ENCODE measurements around the gene CNTN1. TPM values are rescaled to one million over a fixed set of nuclear protein-coding genes. Genes with fewer than 3 reads are reported as not detected.

Gene CNTN1
- total and polyA plus RNA-seq, 2 donors (not counting 1 experiment from before 2014, with no cell fraction given) = not detected

- CTCF ChIA-PET = no interaction called here
- H3K27me3 ChIP-seq (replicated peaks in 1 of 4; ENCODE audit: control extremely low read depth in 1 of 4, control insufficient read depth in 3 of 4, insufficient read depth in 4 of 4, low read length in 3 of 4) = no peaks in the 10 kb centered on the region
- ATAC-seq (ENCODE audit: low read depth) (no peak), DNase-seq (no peak)
- Mint-ChIP-seq H3K4me1 (no peaks in the 10 kb centered on the region), H3K27me3 (peaks cover 5% of the 10 kb centered on the region), H3K9me3 (ENCODE audit: insufficient read depth) (no peaks in the 10 kb centered on the region), H3K27ac (no peak overlapping the region), H3K4me3 (no peak overlapping the region)
- no peak overlapping the region for H3K4me2 ChIP-seq (replicated peaks; ENCODE audit: low read depth, low read length, poor library complexity, severe bottlenecking)
- no peak overlapping the region for H3K4me3 ChIP-seq (ENCODE audit: control extremely low read depth in 1 of 5, extremely low read depth in 1 of 5, insufficient read depth in 1 of 5, low read depth in 2 of 5, low read length in 4 of 5)
- WGBS (ENCODE audit: insufficient coverage) = 95% methylated on average over 2 of the region's 4 CpGs
- no peaks in the 10 kb centered on the region for H3K36me3 ChIP-seq (replicated peaks in 1 of 2; ENCODE audit: control extremely low read depth in 1 of 2, control insufficient read depth in 1 of 2, extremely low read depth in 1 of 2, insufficient read depth in 2 of 2, low read length in 1 of 2)
- H3K9me3 ChIP-seq (ENCODE audit: control extremely low read depth in 1 of 3, control insufficient read depth in 2 of 3, insufficient read depth in 1 of 3, low read length in 2 of 3) = no peaks in the 10 kb centered on the region
- H3K9ac ChIP-seq (ENCODE audit: low read length) = no peak overlapping the region
- no peaks in the 10 kb centered on the region for H4K20me1 ChIP-seq (ENCODE audit: control insufficient read depth, insufficient read depth, low read length, poor library complexity, severe bottlenecking)
- no peaks in the 10 kb centered on the region for H3K79me2 ChIP-seq (ENCODE audit: control insufficient read depth, insufficient read depth, low read length)
- intact Hi-C loops (cut with micrococcal nuclease) = no loop called here
- no peak overlapping the region for H3K27ac ChIP-seq (ENCODE audit: low read length in 2 of 2)
- no peak overlapping the region for H2AFZ ChIP-seq (ENCODE audit: insufficient read depth, low read depth, low read length, poor library complexity, severe bottlenecking)
- H3K4me1 ChIP-seq (ENCODE audit: control insufficient read depth in 2 of 2, insufficient read depth in 2 of 2, low read length in 2 of 2) = no peaks in the 10 kb centered on the region
- TF ChIP-seq CTCF (IDR thresholded peaks at IDR 0.05) = no peak
- TF ChIP-seq EZH2 (IDR thresholded peaks at IDR 0.05; ENCODE audit: borderline replicate concordance, insufficient read depth, low read depth, low read length, poor library complexity, severe bottlenecking) = no peak
- POLR2A ChIA-PET = no interaction called here
These were observed 7.3 kb upstream of the CNTN1 start for GRCh38 chr12:40684986-40685385.

- intact Hi-C loops (cut with micrococcal nuclease) = no loop called here
- H3K9me3 Mint-ChIP-seq (ENCODE audit: insufficient read depth) = no peaks in the 10 kb centered on the region
- Histone ChIP-seq H3K9me3 (ENCODE audit: control extremely low read depth in 1 of 3, control insufficient read depth in 2 of 3, insufficient read depth in 1 of 3, low read length in 2 of 3) (peaks cover 0 to 13% (median 0%) of the 10 kb centered on the region in 3 donors), H4K20me1 (ENCODE audit: control insufficient read depth, insufficient read depth, low read length, poor library complexity, severe bottlenecking) (no peaks in the 10 kb centered on the region), H3K4me3 (ENCODE audit: control extremely low read depth in 1 of 5, extremely low read depth in 1 of 5, insufficient read depth in 1 of 5, low read depth in 2 of 5, low read length in 4 of 5) (no peak overlapping the region), H3K36me3 (replicated peaks in 1 of 2; ENCODE audit: control extremely low read depth in 1 of 2, control insufficient read depth in 1 of 2, extremely low read depth in 1 of 2, insufficient read depth in 2 of 2, low read length in 1 of 2) (no peaks in the 10 kb centered on the region), H3K79me2 (ENCODE audit: control insufficient read depth, insufficient read depth, low read length) (no peaks in the 10 kb centered on the region), H2AFZ (ENCODE audit: insufficient read depth, low read depth, low read length, poor library complexity, severe bottlenecking) (no peak overlapping the region), H3K27me3 (replicated peaks in 1 of 4; ENCODE audit: control extremely low read depth in 1 of 4, control insufficient read depth in 3 of 4, insufficient read depth in 4 of 4, low read length in 3 of 4) (peaks cover 0 to 14% (median 10%) of the 10 kb centered on the region in 4 experiments), H3K4me1 (ENCODE audit: control insufficient read depth in 2 of 2, insufficient read depth in 2 of 2, low read length in 2 of 2) (peaks cover 8 to 10% of the 10 kb centered on the region in 2 donors), H3K27ac (ENCODE audit: low read length in 2 of 2) (no peak overlapping the region), H3K9ac (ENCODE audit: low read length) (no peak overlapping the region), H3K4me2 (replicated peaks; ENCODE audit: low read depth, low read length, poor library complexity, severe bottlenecking) (no peak overlapping the region)
- ATAC-seq (ENCODE audit: low read depth) (no peak), DNase-seq (no peak)
- H3K27ac Mint-ChIP-seq = no peak overlapping the region
- WGBS (ENCODE audit: insufficient coverage) = 78% methylated on average over 4 of the region's 8 CpGs
- POLR2A ChIA-PET = no interaction called here
- H3K4me3 Mint-ChIP-seq = no peak overlapping the region
- CTCF ChIA-PET = no interaction called here
- peaks cover 21% of the 10 kb centered on the region for H3K27me3 Mint-ChIP-seq
- no peak for TF ChIP-seq EZH2 (IDR thresholded peaks at IDR 0.05; ENCODE audit: borderline replicate concordance, insufficient read depth, low read depth, low read length, poor library complexity, severe bottlenecking)
- no peak for TF ChIP-seq CTCF (IDR thresholded peaks at IDR 0.05)
- peaks cover 2% of the 10 kb centered on the region for H3K4me1 Mint-ChIP-seq
These were observed 4.0 kb upstream of the CNTN1 start for GRCh38 chr12:40688085-40688725.
